D721Med (cell line): ENCODE measurements around the gene SH2D1B.

Experiments
- DNase-seq: peaks from one replicate; pipeline ENCODE4 v3.0.0; 2011; ENCODE audit warnings: low spot score; ENCODE audit not compliant: insufficient read length
- FAIRE-seq: peaks from 2 replicates; lab custom pipeline; 2011; peaks lifted over from hg19 to GRCh38; lab: Jason Lieb, UNC
- TF ChIP-seq, protein P1 (sequence below): IDR thresholded peaks from 2 replicates; pipeline ENCODE4 v1.5.1; 2012; ENCODE audit warnings: mild to moderate bottlenecking, control low read depth; ENCODE audit not compliant: insufficient read depth; ENCODE audit errors: missing control alignments

SH2D1B gene

DNA sequence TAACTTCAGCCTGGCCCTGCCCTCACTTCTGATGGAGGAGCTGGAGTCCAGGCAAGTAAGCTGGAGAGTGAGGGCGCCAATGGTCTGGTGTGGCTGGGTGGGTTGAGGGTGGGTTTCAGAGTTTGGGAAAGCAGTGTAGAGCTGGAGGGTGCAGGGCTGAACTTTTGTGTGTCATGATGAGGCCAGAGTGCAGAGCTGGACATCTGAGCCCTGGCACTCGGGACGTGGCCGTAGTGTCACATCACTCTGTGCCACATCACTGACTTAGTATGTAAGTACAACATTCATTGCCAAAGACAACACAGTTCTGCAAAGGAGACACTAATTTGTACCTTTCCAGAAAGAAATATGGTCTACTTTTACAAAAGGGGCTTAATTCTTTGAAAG is 51.1 kb downstream of the SH2D1B start:
- TF ChIP-seq, protein P1, sequence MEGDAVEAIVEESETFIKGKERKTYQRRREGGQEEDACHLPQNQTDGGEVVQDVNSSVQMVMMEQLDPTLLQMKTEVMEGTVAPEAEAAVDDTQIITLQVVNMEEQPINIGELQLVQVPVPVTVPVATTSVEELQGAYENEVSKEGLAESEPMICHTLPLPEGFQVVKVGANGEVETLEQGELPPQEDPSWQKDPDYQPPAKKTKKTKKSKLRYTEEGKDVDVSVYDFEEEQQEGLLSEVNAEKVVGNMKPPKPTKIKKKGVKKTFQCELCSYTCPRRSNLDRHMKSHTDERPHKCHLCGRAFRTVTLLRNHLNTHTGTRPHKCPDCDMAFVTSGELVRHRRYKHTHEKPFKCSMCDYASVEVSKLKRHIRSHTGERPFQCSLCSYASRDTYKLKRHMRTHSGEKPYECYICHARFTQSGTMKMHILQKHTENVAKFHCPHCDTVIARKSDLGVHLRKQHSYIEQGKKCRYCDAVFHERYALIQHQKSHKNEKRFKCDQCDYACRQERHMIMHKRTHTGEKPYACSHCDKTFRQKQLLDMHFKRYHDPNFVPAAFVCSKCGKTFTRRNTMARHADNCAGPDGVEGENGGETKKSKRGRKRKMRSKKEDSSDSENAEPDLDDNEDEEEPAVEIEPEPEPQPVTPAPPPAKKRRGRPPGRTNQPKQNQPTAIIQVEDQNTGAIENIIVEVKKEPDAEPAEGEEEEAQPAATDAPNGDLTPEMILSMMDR: no peak
- FAIRE-seq: no peak

DNA sequence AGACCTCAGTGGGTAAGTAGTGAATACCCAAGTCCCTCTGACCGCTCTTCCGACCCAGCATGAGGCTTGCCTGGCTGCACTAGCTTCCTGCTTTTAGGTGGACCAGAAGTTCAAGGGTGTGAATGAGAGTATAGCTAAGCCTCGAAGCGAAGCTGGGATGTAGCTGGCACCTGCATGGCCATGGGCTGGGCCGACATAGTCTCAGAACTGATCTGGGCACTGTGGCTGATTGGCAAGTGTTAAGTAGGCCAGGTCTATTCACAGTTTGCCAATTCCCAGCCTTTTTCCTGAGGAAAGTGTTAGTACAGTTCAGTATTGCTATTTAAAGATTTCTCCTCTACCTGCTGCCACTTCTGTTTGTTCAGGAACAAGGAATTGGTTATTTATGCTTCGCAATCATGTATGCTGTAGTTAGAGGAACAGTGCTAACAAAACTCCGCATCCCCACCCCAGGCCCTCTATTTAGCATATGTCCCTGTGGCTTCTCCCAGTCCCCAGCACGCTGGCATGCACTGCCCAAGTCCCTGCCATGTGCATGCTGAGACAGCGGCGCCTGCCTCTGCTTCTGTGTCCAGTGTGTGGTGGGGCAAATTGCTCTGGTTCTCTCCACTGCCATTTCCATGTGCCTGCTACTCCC is 51.6 kb downstream of the SH2D1B start:
- TF ChIP-seq, protein P1: no peak
- no peak for DNase-seq
- FAIRE-seq: no peak

More for the DNA sequence above, 51.1 kb downstream of the SH2D1B start:
- no peak for DNase-seq

DNA sequence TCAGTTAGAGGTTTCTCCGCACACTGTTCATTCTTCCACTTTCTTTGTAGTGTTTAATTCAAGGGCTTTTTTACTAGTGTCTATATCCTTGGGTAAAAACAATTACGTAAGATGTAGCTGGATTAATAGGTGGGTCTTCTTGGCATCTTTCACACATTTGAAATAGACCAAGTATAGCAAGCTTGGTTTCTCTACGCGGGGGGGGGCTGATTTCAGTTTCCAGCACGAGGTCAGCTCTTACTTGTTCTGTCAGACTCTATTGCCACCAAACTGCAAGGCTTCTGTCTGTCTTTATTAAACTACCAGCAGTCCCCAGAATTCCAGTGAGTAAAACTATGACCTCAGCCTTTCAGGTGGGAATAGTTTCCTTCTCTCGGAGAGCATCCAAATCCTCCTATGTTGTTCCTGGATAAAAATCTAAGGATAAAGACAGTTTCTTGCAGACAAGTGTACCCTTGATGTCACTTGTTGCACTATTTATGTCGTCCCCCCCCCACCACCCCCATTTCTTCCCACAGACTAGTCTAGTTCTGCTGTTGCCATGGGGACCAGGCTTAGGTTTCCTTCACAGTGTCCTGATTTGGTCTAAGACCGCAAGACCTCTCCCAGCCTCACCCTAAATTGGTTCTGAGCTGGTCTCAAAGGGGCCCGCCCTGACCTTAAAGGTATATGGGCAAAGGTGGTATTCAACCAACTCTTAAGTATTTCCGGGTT is 52.3 kb downstream of the SH2D1B start:
- FAIRE-seq (no peak), DNase-seq (no peak)
- TF ChIP-seq, protein P1: no peak

DNA sequence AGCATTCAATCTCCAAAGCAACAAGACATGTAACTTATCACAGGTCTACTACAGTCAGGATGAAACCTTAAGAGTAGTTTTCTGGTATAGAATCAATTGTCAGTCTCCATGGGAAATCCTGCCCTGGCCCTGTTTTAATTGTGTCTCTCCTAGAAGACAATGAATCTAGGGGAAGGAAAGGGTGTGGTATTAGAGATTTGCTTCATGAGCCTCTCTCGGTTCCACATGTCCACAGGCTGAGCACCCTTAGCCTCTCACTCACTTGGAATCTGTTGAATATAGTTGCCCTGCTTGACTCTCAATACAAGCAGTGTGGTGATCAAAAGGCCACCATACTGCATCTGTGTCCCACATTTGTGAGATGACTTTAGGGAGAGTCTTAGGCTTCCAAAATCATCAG is 53.0 kb downstream of the SH2D1B start:
- DNase-seq (no peak), FAIRE-seq (no peak)
- TF ChIP-seq, protein P1: no peak

DNA sequence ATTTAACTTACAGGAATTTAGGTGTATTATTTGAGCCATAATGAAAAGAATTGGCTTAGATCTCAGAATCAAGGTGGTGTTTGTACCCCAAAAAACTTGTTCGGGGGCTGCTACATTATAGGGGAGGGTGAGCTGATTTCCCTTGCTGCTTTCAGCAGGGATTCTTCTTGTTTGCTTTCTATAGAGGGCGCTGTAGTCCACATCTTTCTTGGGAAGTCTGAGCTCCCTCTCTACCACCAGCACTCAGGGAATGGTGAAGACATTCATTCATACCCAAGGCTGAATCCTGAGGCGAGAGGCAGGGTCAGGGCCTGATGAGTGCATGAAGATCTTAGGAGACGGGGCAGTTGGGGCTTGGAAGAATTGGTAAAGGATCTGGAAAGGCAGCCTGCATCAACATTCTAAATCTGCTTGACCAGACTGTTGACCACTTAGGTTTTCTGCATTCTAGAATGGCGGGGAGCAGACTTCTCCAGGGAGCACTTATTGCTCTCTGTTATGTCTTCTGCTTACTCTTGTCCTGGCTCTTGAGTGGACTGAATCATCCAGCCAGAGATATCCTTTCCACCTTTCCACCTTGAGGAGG is 54.2 kb downstream of the SH2D1B start:
- no peak for FAIRE-seq
- peak; percentile 70 for DNase-seq
- TF ChIP-seq, protein P1: peak; percentile 63

DNA sequence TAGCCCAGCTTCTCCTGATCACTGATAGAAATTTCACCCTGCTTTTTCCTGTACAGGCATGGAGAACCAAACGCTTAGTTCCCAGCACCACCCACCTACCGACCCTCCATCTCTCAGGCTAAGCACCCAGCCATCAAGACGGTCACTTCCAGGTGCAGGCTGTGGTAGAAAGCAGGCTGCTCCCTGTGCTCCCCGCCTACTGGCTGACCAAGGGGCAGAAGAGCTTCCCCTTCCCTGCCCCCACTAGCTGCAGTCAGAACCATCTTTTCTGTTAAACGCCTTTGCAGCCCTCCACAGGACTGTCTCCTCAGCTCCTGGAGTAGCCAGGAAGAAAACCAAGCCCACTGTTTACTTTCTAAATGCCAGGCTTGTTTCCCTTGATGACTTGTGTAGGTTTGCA is 58.2 kb downstream of the SH2D1B start:
- FAIRE-seq: no peak
- DNase-seq: no peak
- TF ChIP-seq, protein P1: no peak
